Ureter (tissue), 1 donor: ENCODE results near the gene ARHGEF9. TPM values are rescaled to one million over a fixed set of nuclear protein-coding genes. Genes with fewer than 3 reads are reported as not detected.
"Not testable (repeated sequence)": the region's sequence is repeated elsewhere in the genome, so short reads cannot be mapped to it uniquely, and the experiment has no call there.

Source experiments
- DNase-seq: peaks from one replicate; pipeline ENCODE4 v3.0.0-alpha.2; 2020; ENCODE audit warnings: low spot score
- total RNA-seq: library from RNA; stranded (reverse); gene quantifications from one replicate; pipeline ENCODE4 v1.2.4, GENCODE V29; 2023
- donor health status: DM: yes; HTN: yes; CAD: no.

The ARHGEF9 gene
- total RNA-seq, 1 donor from 2014 or later: 35.9 TPM

DNA sequence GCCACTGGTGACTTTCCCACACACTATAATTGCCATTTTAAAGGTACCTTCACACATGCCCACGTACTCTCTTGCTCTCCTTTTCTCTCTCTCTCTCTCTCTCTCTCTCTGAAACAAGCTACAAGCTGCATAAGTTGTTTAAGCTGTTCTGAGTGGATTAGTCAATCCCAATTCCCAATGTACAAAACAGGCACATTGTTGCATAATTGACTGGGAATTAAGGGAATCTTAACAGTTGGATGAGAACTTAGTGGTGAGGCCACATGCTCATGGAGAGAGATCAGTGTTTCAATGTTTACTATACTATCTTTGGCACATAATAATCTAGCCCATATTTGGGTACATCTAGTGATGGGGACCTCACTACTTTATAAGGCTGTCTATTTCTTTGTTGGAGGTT lies 123.3 kb downstream of the ARHGEF9 start:
- no peak for DNase-seq

GRCh38 chrX:63658920-63659319 lies 126.1 kb downstream of the ARHGEF9 start:
- DNase-seq: no peak

DNA sequence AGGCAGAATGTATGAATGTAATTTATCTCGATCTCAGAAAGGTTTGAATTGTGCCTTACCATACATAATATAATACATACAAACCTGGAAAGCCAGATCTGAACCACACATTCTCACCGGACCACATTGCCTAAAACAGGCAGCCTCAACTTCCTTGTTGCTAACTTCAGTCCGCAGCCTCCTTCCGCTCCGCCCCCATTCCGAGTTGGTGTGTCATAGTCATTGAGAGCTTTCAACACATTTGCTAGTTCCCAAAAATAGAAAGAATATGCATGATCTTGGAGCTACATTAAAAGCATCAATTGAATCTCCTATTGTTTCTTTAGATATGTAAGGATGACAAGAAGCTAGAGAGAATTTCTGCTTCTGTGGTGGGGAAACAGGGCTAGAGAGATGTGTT lies 127.2 kb downstream of the ARHGEF9 start:
- DNase-seq: peak; percentile 45

- no peak for DNase-seq
These were observed 128.0 kb downstream of the ARHGEF9 start for GRCh38 chrX:63656871-63657580.

- DNase-seq: no peak
These were observed 132.8 kb downstream of the ARHGEF9 start for GRCh38 chrX:63652086-63652765.

DNA sequence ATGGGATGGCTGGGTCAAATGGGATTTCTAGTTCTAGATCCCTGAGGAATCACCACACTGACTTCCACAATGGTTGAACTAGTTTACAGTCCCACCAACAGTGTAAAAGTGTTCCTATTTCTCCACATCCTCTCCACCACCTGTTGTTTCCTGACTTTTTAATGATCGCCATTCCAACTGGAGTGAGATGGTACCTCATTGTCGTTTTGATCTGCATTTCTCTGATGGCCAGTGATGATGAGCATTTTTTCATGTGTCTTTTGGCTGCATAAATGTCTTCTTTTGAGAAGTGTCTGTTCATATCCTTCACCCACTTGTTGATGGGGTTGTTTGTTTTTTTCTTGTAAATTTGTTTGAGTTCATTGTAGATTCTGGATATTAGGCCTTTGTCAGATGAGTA lies 139.3 kb downstream of the ARHGEF9 start:
- not testable (repeated sequence) for DNase-seq

- DNase-seq: no peak
These were observed 149.3 kb downstream of the ARHGEF9 start for GRCh38 chrX:63635750-63636149.

- DNase-seq: no peak
These were observed 171.4 kb downstream of the ARHGEF9 start for GRCh38 chrX:63613531-63614028.

DNA sequence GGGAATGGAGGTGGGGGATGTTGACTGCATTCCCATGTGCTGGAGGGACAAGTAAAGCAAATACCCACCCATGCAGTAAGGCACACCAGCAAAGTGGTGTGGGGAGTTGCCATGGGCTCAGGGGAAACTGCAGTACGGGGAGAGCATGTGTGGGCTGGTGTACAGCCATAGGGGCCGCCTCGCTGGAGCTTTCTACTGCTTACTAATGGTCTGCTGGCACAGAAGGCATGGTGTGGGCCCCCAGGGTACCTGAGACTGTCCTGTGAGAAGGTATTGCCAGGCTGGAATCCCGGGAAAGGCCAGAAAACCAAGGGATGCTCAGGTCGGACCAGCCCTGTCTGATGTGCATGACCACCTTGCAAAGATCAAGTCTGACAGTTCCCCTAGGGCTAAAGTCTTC lies 199.1 kb downstream of the ARHGEF9 start:
- no peak for DNase-seq
